Fibroblast of mammary gland (primary cell): ENCODE results near the gene SLC35A4.
"Not testable (repeated sequence)": the region's sequence is repeated elsewhere in the genome, so short reads cannot be mapped to it uniquely, and the experiment has no call there.

ENCODE experiments used
- DNase-seq: peaks from one replicate; pipeline ENCODE4 v3.0.0-alpha.2; 2010; ENCODE audit warnings: low read depth
- H3K4me3 ChIP-seq: 2 replicates; pipeline ENCODE4 v1.5.1; 2011; ENCODE audit warnings: low read depth, mild to moderate bottlenecking, low read length, moderate library complexity; ENCODE audit not compliant: control insufficient read depth
- TF ChIP-seq, protein P1 (sequence below): conservative IDR thresholded peaks from 2 replicates; pipeline ENCODE4 v1.5.1; 2011; ENCODE audit warnings: low read depth, low read length, inconsistent platforms; ENCODE audit not compliant: control insufficient read depth, insufficient read depth

SLC35A4 gene

GRCh38 chr5:140576776-140577201 is 12.2 kb downstream of the SLC35A4 start:
- TF ChIP-seq, protein P1, sequence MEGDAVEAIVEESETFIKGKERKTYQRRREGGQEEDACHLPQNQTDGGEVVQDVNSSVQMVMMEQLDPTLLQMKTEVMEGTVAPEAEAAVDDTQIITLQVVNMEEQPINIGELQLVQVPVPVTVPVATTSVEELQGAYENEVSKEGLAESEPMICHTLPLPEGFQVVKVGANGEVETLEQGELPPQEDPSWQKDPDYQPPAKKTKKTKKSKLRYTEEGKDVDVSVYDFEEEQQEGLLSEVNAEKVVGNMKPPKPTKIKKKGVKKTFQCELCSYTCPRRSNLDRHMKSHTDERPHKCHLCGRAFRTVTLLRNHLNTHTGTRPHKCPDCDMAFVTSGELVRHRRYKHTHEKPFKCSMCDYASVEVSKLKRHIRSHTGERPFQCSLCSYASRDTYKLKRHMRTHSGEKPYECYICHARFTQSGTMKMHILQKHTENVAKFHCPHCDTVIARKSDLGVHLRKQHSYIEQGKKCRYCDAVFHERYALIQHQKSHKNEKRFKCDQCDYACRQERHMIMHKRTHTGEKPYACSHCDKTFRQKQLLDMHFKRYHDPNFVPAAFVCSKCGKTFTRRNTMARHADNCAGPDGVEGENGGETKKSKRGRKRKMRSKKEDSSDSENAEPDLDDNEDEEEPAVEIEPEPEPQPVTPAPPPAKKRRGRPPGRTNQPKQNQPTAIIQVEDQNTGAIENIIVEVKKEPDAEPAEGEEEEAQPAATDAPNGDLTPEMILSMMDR, result no peak
- H3K4me3 ChIP-seq, result no peak overlapping the region
- DNase-seq, result no peak

- DNase-seq, H3K4me3 ChIP-seq: not testable (repeated sequence)
Observed at GRCh38 chr5:140579188-140579747, 14.6 kb downstream of the SLC35A4 start.

DNA sequence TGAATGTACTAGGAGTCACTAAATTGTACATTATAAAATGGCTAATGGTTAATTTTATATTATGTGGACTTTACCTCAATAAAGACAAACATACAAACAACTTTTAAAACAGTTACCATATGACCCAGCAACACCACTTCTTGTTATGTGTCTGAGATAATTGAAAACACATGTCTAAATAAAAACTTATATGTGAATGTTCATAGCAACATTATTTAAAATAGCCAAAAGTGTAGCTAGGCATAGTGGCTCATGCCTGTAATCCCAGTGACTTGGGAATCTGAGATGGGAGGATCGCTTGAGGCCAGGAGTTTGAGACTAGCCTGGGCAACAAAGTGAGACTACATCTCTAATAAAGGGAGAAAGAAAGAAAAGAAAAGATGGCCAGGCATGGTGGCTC is 22.9 kb downstream of the SLC35A4 start:
- DNase-seq, result peak; percentile 32
- TF ChIP-seq, protein P1, result no peak

GRCh38 chr5:140588311-140589070 is 23.9 kb downstream of the SLC35A4 start:
- TF ChIP-seq, protein P1, result no peak
- H3K4me3 ChIP-seq, result no peak overlapping the region
- DNase-seq, result peak; percentile 51

More for the DNA sequence above, 22.9 kb downstream of the SLC35A4 start:
- H3K4me3 ChIP-seq, result no peak overlapping the region

DNA sequence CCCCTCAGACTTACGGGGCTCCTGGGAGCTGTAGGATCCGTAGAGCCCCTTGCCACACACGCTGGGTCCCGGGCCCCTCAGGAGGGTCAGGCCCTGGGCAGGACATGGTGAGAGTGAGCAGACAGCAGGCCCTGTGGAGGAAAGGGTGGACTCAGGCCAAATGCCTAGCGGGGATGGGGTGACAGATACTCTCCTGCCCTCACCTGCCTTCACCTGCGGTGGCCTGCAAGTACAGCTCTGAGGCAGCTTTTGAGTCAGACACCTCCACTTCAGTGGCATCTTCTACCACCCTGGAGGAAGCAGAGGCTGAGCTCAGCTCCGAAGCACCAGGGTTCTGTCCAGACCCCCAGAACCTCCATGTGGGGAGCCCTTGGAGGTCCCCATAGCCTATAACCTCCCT is 26.2 kb downstream of the SLC35A4 start:
- TF ChIP-seq, protein P1, result no peak
- no peak for DNase-seq
- H3K4me3 ChIP-seq, result no peak overlapping the region

DNA sequence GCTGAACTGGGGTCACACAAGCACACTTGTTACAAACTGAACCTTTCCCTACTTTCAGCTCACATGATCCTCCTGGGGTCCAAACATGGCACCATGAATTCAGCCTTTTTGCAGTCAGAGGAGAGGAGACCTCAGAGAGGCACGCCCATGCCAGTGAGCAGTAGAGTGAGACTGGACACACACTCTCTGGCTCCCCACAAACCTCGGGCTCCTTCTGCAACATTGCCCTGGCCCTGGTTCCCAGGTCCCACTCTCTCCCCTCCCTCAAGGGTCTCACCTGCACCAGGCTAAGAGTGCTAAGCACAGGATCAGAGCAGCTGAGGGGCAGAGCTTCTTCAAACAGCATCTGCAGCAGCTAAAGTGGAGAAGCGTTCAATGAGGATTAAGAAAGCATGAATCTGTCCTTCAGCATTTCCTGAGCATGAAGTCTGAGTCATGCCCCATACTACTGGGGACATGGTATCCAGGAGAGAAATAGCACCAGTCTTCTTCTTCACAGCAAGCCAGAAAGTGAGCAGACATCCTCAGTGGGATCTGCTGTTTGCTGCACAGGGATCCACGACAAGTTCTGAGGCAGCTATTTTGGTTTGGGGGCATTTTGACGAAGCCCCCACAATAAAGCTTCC is 27.2 kb downstream of the SLC35A4 start:
- TF ChIP-seq, protein P1, result no peak
- no peak overlapping the region for H3K4me3 ChIP-seq
- DNase-seq, result peak; percentile 51

- H3K4me3 ChIP-seq, DNase-seq: not testable (repeated sequence)
Observed at GRCh38 chr5:140593070-140593469, 28.4 kb downstream of the SLC35A4 start.

- no peak for DNase-seq
- no peak overlapping the region for H3K4me3 ChIP-seq
- TF ChIP-seq, protein P1, result no peak
Observed at GRCh38 chr5:140594169-140594568, 29.5 kb downstream of the SLC35A4 start.
